H9 (cell line): ENCODE data around the gene FASTKD3. TPM values are rescaled to one million over a fixed set of nuclear protein-coding genes. Genes with fewer than 3 reads are reported as not detected.

Experiments used
- DNase-seq: peaks from one replicate; pipeline ENCODE4 v3.0.0-alpha.2; 2017
- H2AFZ ChIP-seq: one replicate; pipeline ENCODE4 v1.6.1; 2013; ENCODE audit warnings: mild to moderate bottlenecking, low read length, control low read depth, moderate library complexity
- H2AK5ac ChIP-seq: 2 replicates; pipeline ENCODE4 v1.6.1; 2013; ENCODE audit warnings: low read length, control low read depth, mixed read lengths; ENCODE audit not compliant: insufficient read length
- H2BK120ac ChIP-seq: one replicate; pipeline ENCODE4 v1.6.1; 2013; ENCODE audit warnings: low read depth, mild to moderate bottlenecking, low read length, control low read depth, inconsistent platforms; ENCODE audit not compliant: poor library complexity, severe bottlenecking
- H2BK12ac ChIP-seq: 2 replicates; pipeline ENCODE4 v1.6.1; 2013; ENCODE audit warnings: low read length, control low read depth, mixed read lengths, low read depth; ENCODE audit not compliant: insufficient read length
- H2BK15ac ChIP-seq: 2 replicates; pipeline ENCODE4 v1.6.1; 2013; ENCODE audit warnings: low read depth, low read length, control low read depth
- H2BK20ac ChIP-seq: one replicate; pipeline ENCODE4 v1.6.1; 2013; ENCODE audit warnings: low read depth, mild to moderate bottlenecking, low read length, control low read depth, inconsistent platforms; ENCODE audit not compliant: poor library complexity, severe bottlenecking
- H2BK5ac ChIP-seq: 2 replicates; pipeline ENCODE4 v1.6.1; 2013; ENCODE audit warnings: low read length, control low read depth, mixed read lengths; ENCODE audit not compliant: insufficient read length
- H3K14ac ChIP-seq: 2 replicates; pipeline ENCODE4 v1.6.1; 2013; ENCODE audit warnings: low read length, control low read depth; ENCODE audit not compliant: insufficient read depth
- H3K18ac ChIP-seq: 2 replicates; pipeline ENCODE4 v1.6.1; 2013; ENCODE audit warnings: low read depth, mild to moderate bottlenecking, mixed read lengths, low read length, control low read depth; ENCODE audit not compliant: insufficient read length
- H3K23ac ChIP-seq: 2 replicates; pipeline ENCODE4 v1.6.1; 2013; ENCODE audit warnings: low read length, control low read depth, mixed read lengths, low read depth; ENCODE audit not compliant: insufficient read length
- H3K23me2 ChIP-seq: 2 replicates; pipeline ENCODE4 v1.6.1; 2013; ENCODE audit warnings: low read depth, mild to moderate bottlenecking, mixed read lengths, low read length, control low read depth; ENCODE audit not compliant: insufficient read length, poor library complexity, severe bottlenecking
- H3K27ac ChIP-seq: 2 replicates; pipeline ENCODE4 v1.5.1; 2013; ENCODE audit warnings: low read length, control low read depth, mixed read lengths, low read depth; ENCODE audit not compliant: insufficient read length
- H3K27me3 ChIP-seq: 2 replicates; pipeline ENCODE4 v1.6.1; 2013; ENCODE audit warnings: low read length, control low read depth, inconsistent platforms; ENCODE audit not compliant: insufficient read depth
- H3K4ac ChIP-seq: 2 replicates; pipeline ENCODE4 v1.6.1; 2013; ENCODE audit warnings: low read depth, mild to moderate bottlenecking, control low read depth, inconsistent platforms, low read length, moderate library complexity
- H3K4me1 ChIP-seq: 2 replicates; pipeline ENCODE4 v1.6.1; 2013; ENCODE audit warnings: low read length, control low read depth, inconsistent platforms; ENCODE audit not compliant: insufficient read depth
- H3K4me2 ChIP-seq: 2 replicates; pipeline ENCODE4 v1.6.1; 2013; ENCODE audit warnings: low read length, control low read depth, mixed read lengths; ENCODE audit not compliant: insufficient read length, insufficient read depth
- H3K56ac ChIP-seq: 2 replicates; pipeline ENCODE4 v1.6.1; 2013; ENCODE audit warnings: low read depth, mild to moderate bottlenecking, mixed read lengths, low read length, control low read depth; ENCODE audit not compliant: insufficient read length
- H3K79me1 ChIP-seq: 2 replicates; pipeline ENCODE4 v1.6.1; 2013; ENCODE audit warnings: low read depth, mild to moderate bottlenecking, moderate library complexity, low read length, control low read depth, inconsistent platforms; ENCODE audit not compliant: insufficient read depth, poor library complexity, severe bottlenecking
- H3K79me2 ChIP-seq: 2 replicates; pipeline ENCODE4 v1.6.1; 2013; ENCODE audit warnings: low read length, control low read depth, inconsistent platforms; ENCODE audit not compliant: insufficient read depth
- H3K9ac ChIP-seq: 2 replicates; pipeline ENCODE4 v1.6.1; 2013; ENCODE audit warnings: low read length, control low read depth, mixed read lengths; ENCODE audit not compliant: insufficient read length; ENCODE audit errors: extremely low read depth
- H3K9me3 ChIP-seq: one replicate; pipeline ENCODE4 v1.6.1; 2013; ENCODE audit warnings: low read depth, low read length, inconsistent platforms; ENCODE audit not compliant: control insufficient read depth
- H3T11ph ChIP-seq: one replicate; pipeline ENCODE4 v1.6.1; 2013; ENCODE audit warnings: mild to moderate bottlenecking, low read length, control low read depth, inconsistent platforms
- H4K20me1 ChIP-seq: one replicate; pipeline ENCODE4 v1.6.1; 2013; ENCODE audit not compliant: control insufficient read depth, insufficient read length, insufficient read depth
- H4K5ac ChIP-seq: 2 replicates; pipeline ENCODE4 v1.6.1; 2013; ENCODE audit warnings: low read depth, mild to moderate bottlenecking, mixed read lengths, low read length, control low read depth; ENCODE audit not compliant: insufficient read length
- H4K8ac ChIP-seq: replicated peaks from 2 replicates; pipeline ENCODE4 v1.6.1; 2013; ENCODE audit warnings: low read length, control low read depth, mixed read lengths, low read depth; ENCODE audit not compliant: insufficient read length
- H4K91ac ChIP-seq: 2 replicates; pipeline ENCODE4 v1.6.1; 2013; ENCODE audit warnings: low read depth, mild to moderate bottlenecking, moderate library complexity, mixed read lengths, low read length, control low read depth; ENCODE audit not compliant: insufficient read length
- H3K27ac Mint-ChIP-seq, 3 experiments: 2 replicates in 2 of 3; 3 replicates in 1 of 3; pipeline ENCODE4 v1.8.0; 2020 to 2021; ENCODE audit warnings: mixed read lengths in 3 of 3, mild to moderate bottlenecking in 1 of 3, moderate library complexity in 1 of 3
- H3K27me3 Mint-ChIP-seq: 2 replicates; pipeline ENCODE4 v1.8.0; 2021; ENCODE audit warnings: low read depth, mild to moderate bottlenecking, moderate library complexity, mixed read lengths
- H3K36me3 Mint-ChIP-seq, 3 experiments: 2 replicates in 2 of 3; 3 replicates in 1 of 3; pipeline ENCODE4 v1.8.0; 2020 to 2021; ENCODE audit warnings: low read depth in 3 of 3, mixed read lengths in 3 of 3; ENCODE audit not compliant: insufficient read depth in 1 of 3
- H3K4me1 Mint-ChIP-seq, 2 experiments: 2 replicates each; pipeline ENCODE4 v1.8.0; 2020; ENCODE audit warnings: mixed read lengths in 2 of 2
- H3K4me3 Mint-ChIP-seq, 2 experiments: 2 replicates in 1 of 2; 3 replicates in 1 of 2; pipeline ENCODE4 v1.8.0; 2020 to 2021; ENCODE audit warnings: mild to moderate bottlenecking in 2 of 2, mixed read lengths in 2 of 2, moderate library complexity in 1 of 2
- H3K9me3 Mint-ChIP-seq, 2 experiments: 2 replicates in 1 of 2; 3 replicates in 1 of 2; pipeline ENCODE4 v1.8.0; 2020; ENCODE audit warnings: mild to moderate bottlenecking in 2 of 2, mixed read lengths in 2 of 2, moderate library complexity in 1 of 2
- WGBS: extraction: QIAGEN DNeasy Blood & Tissue Kit; methylation state at CpG from one replicate; pipeline ENCODE4 v1.1.7; 2013; ENCODE audit warnings: missing lambda C conversion rate, low lambda C conversion rate, mixed read lengths; ENCODE audit not compliant: insufficient read length; ENCODE audit errors: extremely low coverage; 5-methylcytosine and 5-hydroxymethylcytosine counted together
- total RNA-seq: library from RNA; stranded (reverse); gene quantifications from 2 replicates; pipeline ENCODE4 v1.2.1, GENCODE V29; 2021
- TF ChIP-seq, protein P1 (sequence below): fragments of 200-600 bp; sonication (generic); conservative IDR thresholded peaks from 3 replicates; pipeline ENCODE4 v1.8.0; 2021; ENCODE audit warnings: antibody characterized with exemption, mild to moderate bottlenecking

The FASTKD3 gene
- total RNA-seq, 1 experiment from 2014 or later = 15.0 TPM

DNA sequence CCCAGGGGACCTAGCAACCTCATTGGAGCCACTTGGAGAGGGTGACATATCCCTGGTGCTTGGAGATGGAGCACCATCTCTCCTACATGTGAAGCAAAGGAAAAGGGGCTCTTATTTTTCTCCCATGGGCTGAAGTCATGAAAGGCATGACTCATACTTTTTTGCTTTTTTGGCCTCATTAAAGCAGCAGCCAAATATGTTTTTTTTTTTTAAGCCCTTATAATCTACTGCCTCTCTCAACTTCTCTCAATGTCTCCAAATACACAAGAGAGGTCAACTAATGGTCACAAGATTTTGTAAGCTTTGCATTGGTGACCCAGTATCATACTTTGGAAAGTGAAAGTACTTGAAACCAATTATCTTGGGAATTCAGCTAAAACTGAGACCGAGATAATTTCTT is 16.3 kb downstream of the FASTKD3 start:
- no peak overlapping the region for H3K27ac Mint-ChIP-seq
- H2BK5ac ChIP-seq = no peak overlapping the region
- no peak for DNase-seq
- H3K4ac ChIP-seq = no peak overlapping the region
- H4K20me1 ChIP-seq = no peaks in the 10 kb centered on the region
- H3K4me1 Mint-ChIP-seq = peaks cover 11 to 15% of the 10 kb centered on the region in 2 experiments
- no peak overlapping the region for H2AFZ ChIP-seq
- H2BK120ac ChIP-seq = no peak overlapping the region
- peaks cover 4% of the 10 kb centered on the region; the same call in 1 of the 2 replicates for H3K27me3 ChIP-seq
- H3K9me3 ChIP-seq = no peaks in the 10 kb centered on the region
- TF ChIP-seq, protein P1, sequence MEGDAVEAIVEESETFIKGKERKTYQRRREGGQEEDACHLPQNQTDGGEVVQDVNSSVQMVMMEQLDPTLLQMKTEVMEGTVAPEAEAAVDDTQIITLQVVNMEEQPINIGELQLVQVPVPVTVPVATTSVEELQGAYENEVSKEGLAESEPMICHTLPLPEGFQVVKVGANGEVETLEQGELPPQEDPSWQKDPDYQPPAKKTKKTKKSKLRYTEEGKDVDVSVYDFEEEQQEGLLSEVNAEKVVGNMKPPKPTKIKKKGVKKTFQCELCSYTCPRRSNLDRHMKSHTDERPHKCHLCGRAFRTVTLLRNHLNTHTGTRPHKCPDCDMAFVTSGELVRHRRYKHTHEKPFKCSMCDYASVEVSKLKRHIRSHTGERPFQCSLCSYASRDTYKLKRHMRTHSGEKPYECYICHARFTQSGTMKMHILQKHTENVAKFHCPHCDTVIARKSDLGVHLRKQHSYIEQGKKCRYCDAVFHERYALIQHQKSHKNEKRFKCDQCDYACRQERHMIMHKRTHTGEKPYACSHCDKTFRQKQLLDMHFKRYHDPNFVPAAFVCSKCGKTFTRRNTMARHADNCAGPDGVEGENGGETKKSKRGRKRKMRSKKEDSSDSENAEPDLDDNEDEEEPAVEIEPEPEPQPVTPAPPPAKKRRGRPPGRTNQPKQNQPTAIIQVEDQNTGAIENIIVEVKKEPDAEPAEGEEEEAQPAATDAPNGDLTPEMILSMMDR = no peak
- H2AK5ac ChIP-seq = no peak overlapping the region
- H3K18ac ChIP-seq = no peak overlapping the region
- H2BK15ac ChIP-seq = no peak overlapping the region
- no peak overlapping the region for H3K23ac ChIP-seq
- H3K9me3 Mint-ChIP-seq = peaks cover 2 to 7% of the 10 kb centered on the region in 2 experiments; a peak in 3 of 5 replicates
- no CpG with 5 or more reads among the region's 1 CpG for WGBS
- H3K23me2 ChIP-seq = peaks cover 13% of the 10 kb centered on the region
- no peak overlapping the region for H2BK20ac ChIP-seq
- H3K79me1 ChIP-seq = no peaks in the 10 kb centered on the region
- H3K4me3 Mint-ChIP-seq = no peak overlapping the region
- H3T11ph ChIP-seq = no peak overlapping the region
- H3K27ac ChIP-seq = no peak overlapping the region
- H3K14ac ChIP-seq = no peak overlapping the region
- H2BK12ac ChIP-seq = no peak overlapping the region
- no peak overlapping the region for H4K91ac ChIP-seq
- no peak overlapping the region for H4K5ac ChIP-seq
- no peak overlapping the region for H3K56ac ChIP-seq
- no peak overlapping the region for H3K4me2 ChIP-seq
- H3K36me3 Mint-ChIP-seq = peaks cover 0 to 15% (median 4%) of the 10 kb centered on the region in 3 experiments; a peak in 3 of 7 replicates
- no peak overlapping the region for H4K8ac ChIP-seq
- H3K9ac ChIP-seq = no peak overlapping the region
- H3K79me2 ChIP-seq = no peaks in the 10 kb centered on the region
- H3K4me1 ChIP-seq = no peaks in the 10 kb centered on the region
- peaks cover 34% of the 10 kb centered on the region for H3K27me3 Mint-ChIP-seq
